GM12878 (cell line): ENCODE data around the gene SPRYD3. TPM values are rescaled to one million over a fixed set of nuclear protein-coding genes. Genes with fewer than 3 reads are reported as not detected.
A peak's percentile ranks its signal among the peaks of the same experiment; 100 is the strongest.

Experiments
- CBFB ChIP-seq: IDR thresholded peaks from 2 replicates; pipeline ENCODE4 v1.6.1; 2016; ENCODE audit warnings: antibody characterized with exemption, low read depth
- CHD4 ChIP-seq: fragments of 200-600 bp; sonication (generic); IDR thresholded peaks from 2 replicates; pipeline ENCODE4 v1.6.1; 2016; ENCODE audit warnings: mild to moderate bottlenecking
- CTCF ChIP-seq, 3 experiments: IDR thresholded peaks in 2 of 3; conservative IDR thresholded peaks in 1 of 3; 2 replicates each; pipeline ENCODE4 v1.5.1; 2011; ENCODE audit warnings: low read depth in 3 of 3, low read length in 3 of 3, mild to moderate bottlenecking in 3 of 3, control low read depth in 2 of 3, moderate library complexity in 2 of 3, inconsistent platforms in 1 of 3, mixed read lengths in 1 of 3; ENCODE audit not compliant: control insufficient read depth in 2 of 3, insufficient read depth in 1 of 3; ENCODE audit errors: extremely low read depth in 1 of 3
- EGR1 ChIP-seq, 2 experiments: IDR thresholded peaks; 1 replicate in 1 of 2; 2 replicates in 1 of 2; pipeline ENCODE4 v1.6.1; 2011 to 2012; ENCODE audit warnings: low read depth in 2 of 2, low read length in 2 of 2, borderline replicate concordance in 1 of 2, mild to moderate bottlenecking in 1 of 2, moderate library complexity in 1 of 2
- GATAD2B ChIP-seq: fragments of 450-650 bp; conservative IDR thresholded peaks from 2 replicates; pipeline ENCODE4 v1.6.1; 2017; ENCODE audit warnings: low read depth, mild to moderate bottlenecking, moderate library complexity
- HCFC1 ChIP-seq: fragments of 150-350 bp; IDR thresholded peaks from 2 replicates; pipeline ENCODE4 v1.6.1; 2014; ENCODE audit warnings: low read length
- IRF4 ChIP-seq: IDR thresholded peaks from 2 replicates; pipeline ENCODE4 v1.6.1; 2011; ENCODE audit warnings: low read depth, low read length
- MTA3 ChIP-seq: IDR thresholded peaks from 2 replicates; pipeline ENCODE4 v1.6.1; 2012; ENCODE audit warnings: low read length, inconsistent platforms, borderline replicate concordance
- NR2C2 ChIP-seq: IDR thresholded peaks from 2 replicates; pipeline ENCODE4 v1.6.1; 2011; ENCODE audit warnings: borderline replicate concordance, low read depth; ENCODE audit not compliant: control insufficient read depth, insufficient read length
- POLR2AphosphoS5 ChIP-seq: IDR thresholded peaks from 2 replicates; pipeline ENCODE4 v1.6.1; 2011; ENCODE audit warnings: mild to moderate bottlenecking, low read length, inconsistent platforms
- POU2F2 ChIP-seq: IDR thresholded peaks from 3 replicates; pipeline ENCODE4 v1.6.1; 2011; ENCODE audit warnings: low read depth, mild to moderate bottlenecking, low read length, borderline replicate concordance
- SMARCA5 ChIP-seq: fragments of 450-650 bp; IDR thresholded peaks from 2 replicates; pipeline ENCODE4 v1.6.1; 2017; ENCODE audit warnings: mild to moderate bottlenecking
- SMC3 ChIP-seq: IDR thresholded peaks from 2 replicates; pipeline ENCODE4 v1.6.1; 2011; ENCODE audit warnings: low read length, improper control_type of control experiment, borderline replicate concordance
- SP1 ChIP-seq: IDR thresholded peaks from one replicate; pipeline ENCODE4 v1.6.1; 2011; ENCODE audit warnings: low read depth, low read length
- SREBF2 ChIP-seq: IDR thresholded peaks from 2 replicates; pipeline ENCODE4 v1.6.1; 2012; ENCODE audit warnings: mild to moderate bottlenecking, low read length
- SRF ChIP-seq, 2 experiments: IDR thresholded peaks; 2 replicates each; pipeline ENCODE4 v1.6.1; 2011; ENCODE audit warnings: low read depth in 2 of 2, low read length in 2 of 2, mild to moderate bottlenecking in 1 of 2, moderate library complexity in 1 of 2
- USF1 ChIP-seq: IDR thresholded peaks from 2 replicates; pipeline ENCODE4 v1.6.1; 2011; ENCODE audit warnings: borderline replicate concordance, low read depth, mild to moderate bottlenecking, moderate library complexity, mixed read lengths, low read length; ENCODE audit not compliant: insufficient read depth; ENCODE audit errors: extremely low read length
- ZNF207 ChIP-seq: fragments of 450-650 bp; IDR thresholded peaks from 2 replicates; pipeline ENCODE4 v1.6.1; 2014; ENCODE audit warnings: antibody characterized with exemption, mild to moderate bottlenecking, borderline replicate concordance
- polyA plus RNA-seq, 11 experiments: library from polyadenylated mRNA; depleted of rRNA in 4 of 11; unstranded in 6 of 11; stranded (reverse) in 5 of 11; fragments of >200 nt; fragmentation: Nextera tagmentation in 4 of 11; fragmentation: Illumina TruSeq in 1 of 11; extraction: Ambion mirVana in 4 of 11; extraction: Trizol in 1 of 11; gene quantifications; 1 replicate in 1 of 11; 2 replicates in 10 of 11; pipeline versions ENCODE4 v1.2.1 to v1.2.3, GENCODE V29; 2011 to 2016; ENCODE audit warnings: inconsistent platforms in 2 of 11, missing spikeins in 2 of 11, low read depth in 1 of 11
- total RNA-seq, 4 experiments: library from RNA; depleted of rRNA in 3 of 4; stranded (reverse); fragments of >200 nt in 3 of 4; fragmentation: Illumina TruSeq in 1 of 4; extraction: Trizol in 1 of 4; gene quantifications; 2 replicates each; pipeline versions ENCODE4 v1.2.1 to v1.2.3, GENCODE V29; 2013 to 2021
- TF ChIP-seq, protein P1 (sequence below): fragments of 450-650 bp; IDR thresholded peaks from 2 replicates; pipeline ENCODE4 v1.6.1; 2016; ENCODE audit warnings: mild to moderate bottlenecking, moderate library complexity, borderline replicate concordance
- TF ChIP-seq, protein P2 (sequence below): fragments of 450-650 bp; IDR thresholded peaks from 2 replicates; pipeline ENCODE4 v1.6.1; 2018; ENCODE audit warnings: borderline replicate concordance, mild to moderate bottlenecking; ENCODE audit not compliant: partially characterized antibody

Gene SPRYD3
- total and polyA plus RNA-seq, 10 of the 15 experiments (the other 5 are each of a cell fraction or from before 2014, with no cell fraction given) = 2.3 to 26.4 (median 20.2) TPM

DNA sequence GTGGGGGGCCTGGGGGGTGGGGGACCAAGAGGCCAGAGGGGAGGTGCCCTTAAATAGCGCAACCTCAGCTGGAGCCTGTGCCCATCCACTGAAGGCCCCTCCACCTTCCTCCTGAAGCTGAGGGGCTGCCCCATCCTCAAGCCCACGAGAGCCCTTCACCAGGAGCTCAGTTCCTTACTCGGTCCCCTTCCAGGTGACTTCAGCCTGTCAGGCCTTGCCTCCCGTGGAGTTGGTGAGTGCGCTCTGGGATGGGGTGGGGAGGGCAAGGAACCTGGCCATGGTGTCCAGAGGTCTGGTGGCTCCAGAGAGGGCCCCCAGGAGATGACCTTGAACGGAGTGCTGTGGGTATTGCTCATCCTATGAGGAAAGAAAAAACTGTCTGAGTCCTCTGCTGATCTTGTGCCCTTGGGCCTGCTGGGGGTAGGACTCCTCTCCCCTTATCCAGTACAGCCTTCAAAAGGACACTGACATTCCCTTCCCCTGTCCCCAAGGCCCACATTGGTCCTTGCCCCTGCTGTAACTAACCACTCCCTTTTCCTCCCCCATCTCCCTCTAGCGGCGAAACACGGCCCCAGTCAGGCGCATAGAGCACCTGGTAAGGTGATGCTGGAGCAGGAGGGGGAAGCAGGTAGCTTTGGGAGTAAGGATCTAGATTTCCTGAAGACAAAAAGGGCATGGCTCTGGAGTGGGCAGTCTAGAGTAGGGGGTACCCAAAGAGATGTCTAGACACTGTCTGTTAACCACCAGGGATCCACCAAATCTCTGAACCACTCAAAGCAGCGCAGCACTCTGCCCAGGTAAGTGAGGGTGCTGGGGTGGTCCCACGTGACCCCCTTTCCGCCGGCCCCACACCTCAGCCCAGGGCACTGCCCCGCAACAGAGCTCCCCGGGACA, 25.7 kb downstream of the SPRYD3 start (continued):
- TF ChIP-seq, protein P1, sequence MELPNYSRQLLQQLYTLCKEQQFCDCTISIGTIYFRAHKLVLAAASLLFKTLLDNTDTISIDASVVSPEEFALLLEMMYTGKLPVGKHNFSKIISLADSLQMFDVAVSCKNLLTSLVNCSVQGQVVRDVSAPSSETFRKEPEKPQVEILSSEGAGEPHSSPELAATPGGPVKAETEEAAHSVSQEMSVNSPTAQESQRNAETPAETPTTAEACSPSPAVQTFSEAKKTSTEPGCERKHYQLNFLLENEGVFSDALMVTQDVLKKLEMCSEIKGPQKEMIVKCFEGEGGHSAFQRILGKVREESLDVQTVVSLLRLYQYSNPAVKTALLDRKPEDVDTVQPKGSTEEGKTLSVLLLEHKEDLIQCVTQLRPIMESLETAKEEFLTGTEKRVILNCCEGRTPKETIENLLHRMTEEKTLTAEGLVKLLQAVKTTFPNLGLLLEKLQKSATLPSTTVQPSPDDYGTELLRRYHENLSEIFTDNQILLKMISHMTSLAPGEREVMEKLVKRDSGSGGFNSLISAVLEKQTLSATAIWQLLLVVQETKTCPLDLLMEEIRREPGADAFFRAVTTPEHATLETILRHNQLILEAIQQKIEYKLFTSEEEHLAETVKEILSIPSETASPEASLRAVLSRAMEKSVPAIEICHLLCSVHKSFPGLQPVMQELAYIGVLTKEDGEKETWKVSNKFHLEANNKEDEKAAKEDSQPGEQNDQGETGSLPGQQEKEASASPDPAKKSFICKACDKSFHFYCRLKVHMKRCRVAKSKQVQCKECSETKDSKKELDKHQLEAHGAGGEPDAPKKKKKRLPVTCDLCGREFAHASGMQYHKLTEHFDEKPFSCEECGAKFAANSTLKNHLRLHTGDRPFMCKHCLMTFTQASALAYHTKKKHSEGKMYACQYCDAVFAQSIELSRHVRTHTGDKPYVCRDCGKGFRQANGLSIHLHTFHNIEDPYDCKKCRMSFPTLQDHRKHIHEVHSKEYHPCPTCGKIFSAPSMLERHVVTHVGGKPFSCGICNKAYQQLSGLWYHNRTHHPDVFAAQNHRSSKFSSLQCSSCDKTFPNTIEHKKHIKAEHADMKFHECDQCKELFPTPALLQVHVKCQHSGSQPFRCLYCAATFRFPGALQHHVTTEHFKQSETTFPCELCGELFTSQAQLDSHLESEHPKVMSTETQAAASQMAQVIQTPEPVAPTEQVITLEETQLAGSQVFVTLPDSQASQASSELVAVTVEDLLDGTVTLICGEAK = no peak
- TF ChIP-seq SMARCA5 (peak; percentile 71), GATAD2B (0 out of 2 replicates have a peak, but pooled peaks have one; percentile 19), SREBF2 (no peak), SMC3 (no peak), POLR2AphosphoS5 (no peak), ZNF207 (no peak), CTCF (IDR thresholded peaks at IDR 0.05 in 2 of 3, conservative IDR thresholded peaks at IDR 0.05 in 1 of 3; ENCODE audit: control insufficient read depth in 2 of 3, extremely low read depth in 1 of 3, insufficient read depth in 1 of 3, low read depth in 3 of 3, low read length in 3 of 3) (peak; percentile 68 to 87 (median 72)), CBFB (no peak), MTA3 (no peak), NR2C2 (no peak), SRF (IDR thresholded peaks at IDR 0.05; ENCODE audit: low read depth in 2 of 2, low read length in 2 of 2) (no peak), HCFC1 (no peak), POU2F2 (no peak), CHD4 (no peak), EGR1 (IDR thresholded peaks at IDR 0.05; ENCODE audit: borderline replicate concordance in 1 of 2, low read depth in 2 of 2, low read length in 2 of 2) (no peak), IRF4 (no peak), USF1 (peak; percentile 66), SP1 (no peak)
- TF ChIP-seq, protein P2, sequence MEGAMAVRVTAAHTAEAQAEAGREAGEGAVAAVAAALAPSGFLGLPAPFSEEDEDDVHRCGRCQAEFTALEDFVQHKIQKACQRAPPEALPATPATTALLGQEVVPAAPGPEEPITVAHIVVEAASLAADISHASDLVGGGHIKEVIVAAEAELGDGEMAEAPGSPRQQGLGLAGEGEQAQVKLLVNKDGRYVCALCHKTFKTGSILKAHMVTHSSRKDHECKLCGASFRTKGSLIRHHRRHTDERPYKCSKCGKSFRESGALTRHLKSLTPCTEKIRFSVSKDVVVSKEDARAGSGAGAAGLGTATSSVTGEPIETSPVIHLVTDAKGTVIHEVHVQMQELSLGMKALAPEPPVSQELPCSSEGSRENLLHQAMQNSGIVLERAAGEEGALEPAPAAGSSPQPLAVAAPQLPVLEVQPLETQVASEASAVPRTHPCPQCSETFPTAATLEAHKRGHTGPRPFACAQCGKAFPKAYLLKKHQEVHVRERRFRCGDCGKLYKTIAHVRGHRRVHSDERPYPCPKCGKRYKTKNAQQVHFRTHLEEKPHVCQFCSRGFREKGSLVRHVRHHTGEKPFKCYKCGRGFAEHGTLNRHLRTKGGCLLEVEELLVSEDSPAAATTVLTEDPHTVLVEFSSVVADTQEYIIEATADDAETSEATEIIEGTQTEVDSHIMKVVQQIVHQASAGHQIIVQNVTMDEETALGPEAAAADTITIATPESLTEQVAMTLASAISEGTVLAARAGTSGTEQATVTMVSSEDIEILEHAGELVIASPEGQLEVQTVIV = no peak
